Upper lobe of left lung (tissue), 4 donors: ENCODE measurements around the gene GADL1.

Source experiments
- EP300 ChIP-seq, 4 donors: sonication (generic); formaldehyde crosslinking; IDR thresholded peaks; one replicate each; pipeline ENCODE4 v1.5.1; 2017; ENCODE audit warnings: antibody characterized with exemption in 4 of 4, control low read depth in 2 of 4
- POLR2A ChIP-seq, 4 donors: fragments of 450-650 bp; IDR thresholded peaks; one replicate each; pipeline ENCODE4 v1.5.1; 2016 to 2017; ENCODE audit warnings: antibody characterized with exemption in 4 of 4, mild to moderate bottlenecking in 2 of 4
- POLR2AphosphoS5 ChIP-seq, 2 donors: sonication (generic); formaldehyde crosslinking; IDR thresholded peaks; one replicate each; pipeline ENCODE4 v1.5.1; 2017; ENCODE audit warnings: antibody characterized with exemption in 2 of 2
- TF ChIP-seq, protein P1 (sequence below), 6 experiments: fragments of 450-650 bp in 4 of 6; fragments of 200-600 bp in 2 of 6; sonication (generic) in 2 of 6; IDR thresholded peaks; one replicate each; pipeline ENCODE4 v1.5.1; 2016 to 2019; ENCODE audit warnings: antibody characterized with exemption in 6 of 6

DNA sequence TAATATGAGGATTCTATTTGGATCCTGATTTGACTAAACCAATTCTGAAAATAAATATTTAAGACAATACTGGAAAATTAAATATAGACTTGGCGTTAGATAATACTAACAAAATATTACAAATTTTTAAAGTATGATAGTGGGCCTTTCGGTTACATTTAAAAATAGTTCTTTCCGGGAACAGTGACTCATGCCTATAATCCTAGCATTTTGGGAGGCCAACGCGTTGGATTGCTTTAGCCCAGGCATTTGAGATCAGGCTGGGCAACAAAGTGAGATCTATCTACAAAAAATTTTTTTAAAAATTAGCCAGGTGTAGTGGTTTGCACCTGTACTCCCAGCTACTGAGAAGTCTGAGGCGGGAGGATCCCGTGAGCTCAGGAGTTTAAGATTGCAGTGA is 30.3 kb upstream of the GADL1 start:
- TF ChIP-seq POLR2A (IDR thresholded peaks at IDR 0.05) = no peak
- TF ChIP-seq, protein P1, sequence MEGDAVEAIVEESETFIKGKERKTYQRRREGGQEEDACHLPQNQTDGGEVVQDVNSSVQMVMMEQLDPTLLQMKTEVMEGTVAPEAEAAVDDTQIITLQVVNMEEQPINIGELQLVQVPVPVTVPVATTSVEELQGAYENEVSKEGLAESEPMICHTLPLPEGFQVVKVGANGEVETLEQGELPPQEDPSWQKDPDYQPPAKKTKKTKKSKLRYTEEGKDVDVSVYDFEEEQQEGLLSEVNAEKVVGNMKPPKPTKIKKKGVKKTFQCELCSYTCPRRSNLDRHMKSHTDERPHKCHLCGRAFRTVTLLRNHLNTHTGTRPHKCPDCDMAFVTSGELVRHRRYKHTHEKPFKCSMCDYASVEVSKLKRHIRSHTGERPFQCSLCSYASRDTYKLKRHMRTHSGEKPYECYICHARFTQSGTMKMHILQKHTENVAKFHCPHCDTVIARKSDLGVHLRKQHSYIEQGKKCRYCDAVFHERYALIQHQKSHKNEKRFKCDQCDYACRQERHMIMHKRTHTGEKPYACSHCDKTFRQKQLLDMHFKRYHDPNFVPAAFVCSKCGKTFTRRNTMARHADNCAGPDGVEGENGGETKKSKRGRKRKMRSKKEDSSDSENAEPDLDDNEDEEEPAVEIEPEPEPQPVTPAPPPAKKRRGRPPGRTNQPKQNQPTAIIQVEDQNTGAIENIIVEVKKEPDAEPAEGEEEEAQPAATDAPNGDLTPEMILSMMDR (IDR thresholded peaks at IDR 0.05) = no peak
- no peak for TF ChIP-seq EP300 (IDR thresholded peaks at IDR 0.05)
- no peak for TF ChIP-seq POLR2AphosphoS5 (IDR thresholded peaks at IDR 0.05)
